Peyer's patch (tissue), 4 donors: Measurements from ENCODE around the gene NEMF. TPM values are rescaled to one million over a fixed set of nuclear protein-coding genes. Genes with fewer than 3 reads are reported as not detected.
"Not testable (repeated sequence)": the region's sequence is repeated elsewhere in the genome, so short reads cannot be mapped to it uniquely, and the experiment has no call there.

Experiments
- DNase-seq, 3 donors: peaks; one replicate each; pipeline ENCODE4 v3.0.0-alpha.2; 2017 to 2019
- H3K27ac ChIP-seq, 4 donors: fragments of 200-600 bp; sonication (generic); one replicate each; pipeline ENCODE4 v1.5.1; 2016 to 2019
- H3K27me3 ChIP-seq, 2 donors: fragments of 200-600 bp; sonication (generic); one replicate each; pipeline ENCODE4 v1.5.1; 2019
- H3K36me3 ChIP-seq, 3 donors: fragments of 200-600 bp; sonication (generic); one replicate each; pipeline ENCODE4 v1.5.1; 2016 to 2019
- H3K4me1 ChIP-seq, 4 donors: fragments of 200-600 bp; sonication (generic); one replicate each; pipeline ENCODE4 v1.5.1; 2016 to 2019
- H3K4me3 ChIP-seq, 4 donors: fragments of 200-600 bp; sonication (generic); 1 replicate in 3 of 4; 2 replicates in 1 of 4; pipeline ENCODE4 v1.5.1; 2016 to 2019; ENCODE audit warnings: mild to moderate bottlenecking in 1 of 4
- H3K9me3 ChIP-seq, 4 donors: fragments of 200-600 bp; sonication (generic); one replicate each; pipeline ENCODE4 v1.5.1; 2016 to 2019; ENCODE audit warnings: mild to moderate bottlenecking in 1 of 4
- CTCF ChIP-seq, 6 experiments: fragments of 450-650 bp in 4 of 6; fragments of 200-600 bp in 2 of 6; sonication (generic) in 1 of 6; IDR thresholded peaks; one replicate each; pipeline ENCODE4 v1.5.1; 2017 to 2019; ENCODE audit warnings: antibody characterized with exemption in 6 of 6, mild to moderate bottlenecking in 3 of 6, moderate library complexity in 1 of 6
- POLR2A ChIP-seq, 2 donors: fragments of 450-650 bp; IDR thresholded peaks; one replicate each; pipeline ENCODE4 v1.5.1; 2017; ENCODE audit warnings: antibody characterized with exemption in 2 of 2, mild to moderate bottlenecking in 2 of 2, moderate library complexity in 2 of 2
- total RNA-seq, 4 donors: library from RNA; depleted of rRNA; stranded (reverse); fragments of >200 nt; gene quantifications; one replicate each; pipeline ENCODE4 v1.1.0, GENCODE V29; 2016

Gene NEMF
- total RNA-seq, 4 donors from 2014 or later = 114 to 413 (median 145) TPM

- Histone ChIP-seq H3K4me3 (peak overlapping the region in 2 of 4 donors; percentile 95 to 99), H3K36me3 (peaks cover 0 to 14% (median 0%) of the 10 kb centered on the region in 3 donors), H3K9me3 (no peaks in the 10 kb centered on the region), H3K27me3 (no peaks in the 10 kb centered on the region), H3K4me1 (peaks cover 0 to 33% (median 6%) of the 10 kb centered on the region in 4 donors), H3K27ac (peak overlapping the region in 2 of 4 donors; percentile 53 to 59)
- peak in 3 of 6 experiments; percentile 11 to 23 (median 22) for TF ChIP-seq CTCF (IDR thresholded peaks at IDR 0.05)
- no peak for TF ChIP-seq POLR2A (IDR thresholded peaks at IDR 0.05)
- no peak for DNase-seq
Measured at GRCh38 chr14:49896966-49897365, 44.4 kb upstream of the NEMF start.

- peak overlapping the region; percentile 53 to 100 (median 86) for H3K27ac ChIP-seq
- peaks cover 0 to 33% (median 6%) of the 10 kb centered on the region in 4 donors for H3K4me1 ChIP-seq
- H3K27me3 ChIP-seq, DNase-seq, H3K9me3 ChIP-seq: not testable (repeated sequence)
- peaks cover 0 to 14% (median 0%) of the 10 kb centered on the region in 3 donors for H3K36me3 ChIP-seq
- peak overlapping the region; percentile 95 to 99 (median 98) for H3K4me3 ChIP-seq
Measured at GRCh38 chr14:49896272-49896671, 43.7 kb upstream of the NEMF start.

- DNase-seq = no peak
- Histone ChIP-seq H3K27ac (peak overlapping the region; percentile 53 to 100 (median 86)), H3K4me1 (peaks cover 0 to 33% (median 6%) of the 10 kb centered on the region in 4 donors), H3K4me3 (peak overlapping the region; percentile 95 to 99 (median 98)), H3K9me3 (no peaks in the 10 kb centered on the region), H3K27me3 (no peaks in the 10 kb centered on the region), H3K36me3 (peaks cover 0 to 14% (median 0%) of the 10 kb centered on the region in 3 donors)
- peak in 1 of 2 donors; percentile 17 for TF ChIP-seq POLR2A (IDR thresholded peaks at IDR 0.05)
- no peak for TF ChIP-seq CTCF (IDR thresholded peaks at IDR 0.05)
Measured at GRCh38 chr14:49895480-49895879, 42.9 kb upstream of the NEMF start.

- not testable (repeated sequence) for H3K9me3 ChIP-seq, DNase-seq, H3K27me3 ChIP-seq
- H3K27ac ChIP-seq = peak overlapping the region; percentile 100
- H3K4me3 ChIP-seq = peak overlapping the region; percentile 95 to 99 (median 98)
- peaks cover 0 to 11% (median 0%) of the 10 kb centered on the region in 3 donors for H3K36me3 ChIP-seq
- H3K4me1 ChIP-seq = peaks cover 0 to 33% (median 6%) of the 10 kb centered on the region in 4 donors
Measured at GRCh38 chr14:49894214-49895107, 41.9 kb upstream of the NEMF start.

GRCh38 chr14:49893309-49894213, 41.0 kb upstream of the NEMF start:
- Histone ChIP-seq H3K27ac (peak overlapping the region; percentile 100), H3K36me3 (peaks cover 0 to 11% (median 0%) of the 10 kb centered on the region in 3 donors), H3K4me1 (peaks cover 0 to 30% (median 6%) of the 10 kb centered on the region in 4 donors), H3K9me3 (no peaks in the 10 kb centered on the region), H3K27me3 (no peaks in the 10 kb centered on the region), H3K4me3 (peak overlapping the region; percentile 95 to 99 (median 98))
- peak; percentile 70 to 85 (median 82) for DNase-seq
- TF ChIP-seq CTCF (IDR thresholded peaks at IDR 0.05) (no peak), POLR2A (IDR thresholded peaks at IDR 0.05) (no peak)

GRCh38 chr14:49892636-49893308, 40.2 kb upstream of the NEMF start, which contains the start of gene ARF6:
ARF6 (plus strand) TSS chr14:49893082; CDS start chr14:49893737, 655 bp downstream.
- DNase-seq = peak; percentile 97 to 99 (median 99)
- peaks cover 0 to 22% (median 6%) of the 10 kb centered on the region in 4 donors for H3K4me1 ChIP-seq

More at GRCh38 chr14:49892636-49893308, 40.2 kb upstream of the NEMF start, which contains the start of gene ARF6:
- Histone ChIP-seq H3K27ac (peak within 1 kb of the TSS; percentile 100), H3K4me3 (peak within 1 kb of the TSS; percentile 95 to 99 (median 98)), H3K36me3 (peaks cover 0 to 11% (median 0%) of the 10 kb centered on the region in 3 donors), H3K27me3 (no peaks in the 10 kb centered on the region), H3K9me3 (no peaks in the 10 kb centered on the region)
- TF ChIP-seq POLR2A (IDR thresholded peaks at IDR 0.05) = peak; percentile 95 to 98
- TF ChIP-seq CTCF (IDR thresholded peaks at IDR 0.05) = peak in 3 of 6 experiments; percentile 7 to 42 (median 24)
